ENCODE data around the gene BCAP31. TPM values are rescaled to one million over a fixed set of nuclear protein-coding genes. Genes with fewer than 3 reads are reported as not detected.

BCAP31 gene
- total RNA-seq, 1 experiment from 2014 or later: 235 TPM

- intact Hi-C loops (cut with micrococcal nuclease; ENCODE audit: unreplicated experiment): no loop called here
- TF ChIP-seq CTCF (conservative IDR thresholded peaks at IDR 0.05; ENCODE audit: low read depth, low read length) (no peak), EZH2 (IDR thresholded peaks at IDR 0.05; ENCODE audit: borderline replicate concordance, low read depth, low read length, poor library complexity, severe bottlenecking) (no peak)
- H3K27ac ChIP-seq (ENCODE audit: low read depth, low read length, poor library complexity, severe bottlenecking): no peak overlapping the region
- ChIA-PET CTCF (no interaction called here), POLR2A (ENCODE audit: low non-redundant PET) (no interaction called here)
- H3K4me3 ChIP-seq (ENCODE audit: low read depth, low read length, poor library complexity, severe bottlenecking): no peak overlapping the region
- no peaks in the 10 kb centered on the region for H3K36me3 ChIP-seq (ENCODE audit: insufficient read depth, low read length, poor library complexity, severe bottlenecking)
- H3K27me3 ChIP-seq (replicated peaks; ENCODE audit: insufficient read depth, low read depth, low read length, poor library complexity): no peaks in the 10 kb centered on the region
- no peaks in the 10 kb centered on the region for H3K4me1 ChIP-seq (ENCODE audit: insufficient read depth, low read length, poor library complexity, severe bottlenecking)
- no peaks in the 10 kb centered on the region for H3K9me3 ChIP-seq (ENCODE audit: low read depth, low read length, poor library complexity, severe bottlenecking)
- no TSS peak for BruUV-seq (replicated peaks)
- no peak for DNase-seq (ENCODE audit: low spot score)
Observed at GRCh38 chrX:153674219-153674851, 49.9 kb downstream of the BCAP31 start.

DNA sequence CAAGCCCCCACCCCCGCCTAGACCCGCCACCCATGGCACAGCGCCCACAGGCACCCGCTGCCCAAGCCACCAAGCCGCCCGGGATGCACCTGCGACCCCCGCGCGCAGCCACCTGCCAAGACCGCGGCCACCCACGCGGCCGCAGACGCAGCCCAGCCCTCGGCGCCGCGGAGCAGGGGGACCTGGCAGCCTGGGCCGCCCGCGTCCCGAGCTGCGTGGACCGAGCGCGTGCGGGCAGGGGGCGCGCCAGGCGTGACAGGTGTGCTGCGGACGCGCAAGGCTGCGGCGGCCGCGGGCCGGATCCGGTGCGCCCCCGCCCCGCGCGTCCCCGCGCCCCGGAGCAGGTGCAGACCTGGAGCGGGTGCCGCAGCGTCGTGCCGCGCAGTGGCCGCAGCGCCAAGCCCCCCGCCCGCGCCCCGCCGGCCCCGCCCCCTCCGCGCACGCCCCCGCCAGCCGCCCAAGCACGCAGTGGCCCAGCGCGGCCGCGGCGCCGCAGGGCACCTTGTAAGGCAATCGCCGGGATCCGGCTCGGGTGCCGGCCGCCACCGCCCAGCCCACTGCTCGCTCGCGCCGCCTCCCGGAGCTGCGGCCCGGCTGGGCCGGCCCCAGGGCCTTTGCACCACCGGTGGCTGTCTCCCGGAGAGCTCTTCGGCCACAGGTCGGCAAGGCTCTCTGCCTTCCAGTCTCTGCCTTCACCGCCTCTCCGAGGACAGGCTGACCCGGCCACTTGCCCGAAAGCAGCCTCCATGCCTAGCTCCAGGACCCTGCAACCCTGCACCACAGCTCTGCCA, 50.6 kb downstream of the BCAP31 start, which contains the start of gene PNCK:
PNCK (minus strand) TSS at position 386 of the 791 bp plus-strand sequence. CDS start 737 bp downstream, outside the sequence.
- ChIA-PET POLR2A (ENCODE audit: low non-redundant PET) (no interaction called here), CTCF (no interaction called here)
- no peaks in the 10 kb centered on the region for H3K27me3 ChIP-seq (replicated peaks; ENCODE audit: insufficient read depth, low read depth, low read length, poor library complexity)
- no peak for DNase-seq (ENCODE audit: low spot score)
- intact Hi-C loops (cut with micrococcal nuclease; ENCODE audit: unreplicated experiment): no loop called here
- H3K27ac ChIP-seq (ENCODE audit: low read depth, low read length, poor library complexity, severe bottlenecking): no peak within 1 kb of the TSS
- TF ChIP-seq CTCF (conservative IDR thresholded peaks at IDR 0.05; ENCODE audit: low read depth, low read length) (no peak), EZH2 (IDR thresholded peaks at IDR 0.05; ENCODE audit: borderline replicate concordance, low read depth, low read length, poor library complexity, severe bottlenecking) (no peak)
- no peaks in the 10 kb centered on the region for H3K36me3 ChIP-seq (ENCODE audit: insufficient read depth, low read length, poor library complexity, severe bottlenecking)
- no peaks in the 10 kb centered on the region for H3K4me1 ChIP-seq (ENCODE audit: insufficient read depth, low read length, poor library complexity, severe bottlenecking)
- BruUV-seq (replicated peaks): no TSS peak
- H3K9me3 ChIP-seq (ENCODE audit: low read depth, low read length, poor library complexity, severe bottlenecking): no peaks in the 10 kb centered on the region
- no peak within 1 kb of the TSS for H3K4me3 ChIP-seq (ENCODE audit: low read depth, low read length, poor library complexity, severe bottlenecking)

- TF ChIP-seq EZH2 (IDR thresholded peaks at IDR 0.05; ENCODE audit: borderline replicate concordance, low read depth, low read length, poor library complexity, severe bottlenecking): no peak
- TF ChIP-seq CTCF (conservative IDR thresholded peaks at IDR 0.05; ENCODE audit: low read depth, low read length): no peak
Observed at GRCh38 chrX:153672531-153673427, 51.4 kb downstream of the BCAP31 start.

More at GRCh38 chrX:153672531-153673427, 51.4 kb downstream of the BCAP31 start:
- no peaks in the 10 kb centered on the region for H3K4me1 ChIP-seq (ENCODE audit: insufficient read depth, low read length, poor library complexity, severe bottlenecking)
- BruUV-seq (replicated peaks): no TSS peak
- POLR2A ChIA-PET (ENCODE audit: low non-redundant PET): no interaction called here
- H3K27me3 ChIP-seq (replicated peaks; ENCODE audit: insufficient read depth, low read depth, low read length, poor library complexity): no peaks in the 10 kb centered on the region
- CTCF ChIA-PET: no interaction called here
- H3K36me3 ChIP-seq (ENCODE audit: insufficient read depth, low read length, poor library complexity, severe bottlenecking): no peaks in the 10 kb centered on the region
- no peaks in the 10 kb centered on the region for H3K9me3 ChIP-seq (ENCODE audit: low read depth, low read length, poor library complexity, severe bottlenecking)
- no peak overlapping the region for H3K4me3 ChIP-seq (ENCODE audit: low read depth, low read length, poor library complexity, severe bottlenecking)
- DNase-seq (ENCODE audit: low spot score): no peak
- no peak overlapping the region for H3K27ac ChIP-seq (ENCODE audit: low read depth, low read length, poor library complexity, severe bottlenecking)
- intact Hi-C loops (cut with micrococcal nuclease; ENCODE audit: unreplicated experiment): no loop called here
